NCI-H1048 (cell line): ENCODE data around the gene SYT6.

Experiments used
- DNase-seq: peaks from one replicate; lab custom pipeline; 2025; lab: John Stamatoyannopoulos, UW

SYT6 gene

DNA sequence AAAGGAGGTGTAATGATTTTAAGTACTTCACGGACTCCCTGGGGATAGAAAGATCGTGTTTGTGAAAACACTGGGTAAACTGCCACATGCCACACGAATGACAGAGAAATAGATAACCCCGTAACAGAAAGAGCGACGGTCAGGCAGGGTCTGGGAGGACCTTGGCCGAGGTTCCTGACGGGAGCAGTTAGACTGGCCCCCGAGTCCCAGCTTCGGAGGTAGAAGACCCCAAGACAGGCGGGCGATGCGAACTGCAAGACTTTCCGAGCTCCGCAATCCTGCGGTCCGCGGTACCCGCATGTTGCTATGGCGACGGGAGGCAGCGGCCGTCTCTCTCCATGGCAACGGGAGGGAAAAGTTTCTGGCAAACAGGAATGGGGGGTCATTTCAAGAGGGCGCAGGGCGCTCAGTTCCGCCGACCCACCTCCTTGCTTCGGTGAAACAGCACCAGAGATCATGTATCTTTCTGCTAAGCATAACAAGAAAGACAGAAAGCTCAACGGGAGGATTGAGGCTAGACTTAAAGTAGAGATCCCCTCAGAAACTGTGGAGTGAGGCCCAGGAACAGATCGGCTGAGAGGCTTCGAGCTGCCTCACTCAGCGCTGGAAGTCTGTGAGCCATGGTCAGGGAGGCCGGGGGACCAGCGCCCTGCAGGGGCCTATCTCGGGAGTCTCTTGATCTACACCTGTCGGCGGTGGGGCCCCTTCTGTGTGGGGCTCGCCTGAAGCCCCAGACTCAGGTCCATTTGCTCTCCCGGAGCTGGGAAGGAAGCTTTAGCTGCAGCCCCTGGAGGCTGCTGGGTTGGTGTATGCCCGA, 685 bp upstream of the SYT6 start:
- no peak for DNase-seq

- no peak for DNase-seq
Observed at GRCh38 chr1:114152508-114153260, 985 bp downstream of the SYT6 start.

DNA sequence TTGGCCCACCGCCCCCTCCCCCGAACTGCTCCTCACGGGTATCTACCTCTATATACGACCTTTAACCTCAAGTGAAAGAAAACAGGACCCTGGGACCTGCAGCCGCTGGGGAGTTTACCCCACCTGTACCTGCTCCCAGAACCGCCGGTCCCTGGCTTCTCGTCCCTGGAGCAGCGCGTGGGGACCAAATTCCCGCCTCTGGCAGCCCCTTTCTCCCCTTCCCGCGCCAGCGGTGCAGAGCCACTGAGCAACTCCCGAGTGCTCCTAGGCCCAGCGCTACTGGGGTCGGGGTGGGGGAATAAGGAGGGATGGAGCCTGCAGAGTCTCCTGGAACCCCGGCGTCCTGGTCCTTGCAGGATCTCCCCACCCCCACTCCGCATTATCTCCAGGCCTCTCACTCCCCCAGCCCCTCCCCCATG, 1.6 kb downstream of the SYT6 start:
- DNase-seq, result no peak

- no peak for DNase-seq
Observed at GRCh38 chr1:114150016-114150415, 3.7 kb downstream of the SYT6 start.

DNA sequence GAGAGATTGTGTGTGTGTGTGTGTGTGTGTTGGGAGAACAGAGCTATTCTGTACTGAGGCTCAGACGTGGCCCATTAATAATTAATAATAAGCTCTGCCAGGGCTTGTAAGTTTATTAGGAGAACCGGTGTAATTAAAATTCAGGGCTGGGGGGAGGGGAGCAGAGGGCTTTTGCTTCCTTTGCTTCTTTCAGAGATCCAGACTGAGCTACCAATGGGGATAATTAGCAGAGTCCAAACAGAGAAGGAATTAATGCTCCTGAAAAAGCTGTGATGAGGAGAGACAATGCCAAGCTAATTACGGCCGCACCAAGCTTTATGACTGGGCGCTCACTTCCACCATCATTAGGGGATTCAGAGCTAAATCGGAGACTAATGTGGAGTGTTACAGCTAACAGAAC, 4.5 kb downstream of the SYT6 start:
- DNase-seq, result no peak

GRCh38 chr1:114145504-114146151, 8.0 kb downstream of the SYT6 start:
- DNase-seq, result no peak

GRCh38 chr1:114144016-114144415, 9.7 kb downstream of the SYT6 start:
- DNase-seq, result no peak

DNA sequence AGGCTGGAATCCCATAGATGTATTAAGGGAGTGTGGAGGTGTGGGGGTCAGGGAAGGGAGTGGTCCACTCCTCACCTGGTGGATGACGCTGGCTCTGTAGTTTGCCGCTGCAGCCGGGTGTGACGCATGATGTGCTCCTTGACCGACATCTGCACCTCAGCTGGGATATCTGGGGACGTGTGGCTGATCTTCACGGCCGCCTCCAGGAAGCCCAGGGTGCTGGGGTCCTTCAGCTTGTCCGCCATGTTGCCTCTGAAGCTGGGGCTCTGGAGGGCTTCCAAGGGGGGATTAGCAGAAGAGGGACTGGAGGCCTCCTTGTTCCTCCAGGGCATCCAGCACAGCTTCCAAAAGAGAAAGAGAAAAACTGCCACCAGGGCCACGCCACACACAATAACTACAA, 14.1 kb downstream of the SYT6 start:
- no peak for DNase-seq

DNA sequence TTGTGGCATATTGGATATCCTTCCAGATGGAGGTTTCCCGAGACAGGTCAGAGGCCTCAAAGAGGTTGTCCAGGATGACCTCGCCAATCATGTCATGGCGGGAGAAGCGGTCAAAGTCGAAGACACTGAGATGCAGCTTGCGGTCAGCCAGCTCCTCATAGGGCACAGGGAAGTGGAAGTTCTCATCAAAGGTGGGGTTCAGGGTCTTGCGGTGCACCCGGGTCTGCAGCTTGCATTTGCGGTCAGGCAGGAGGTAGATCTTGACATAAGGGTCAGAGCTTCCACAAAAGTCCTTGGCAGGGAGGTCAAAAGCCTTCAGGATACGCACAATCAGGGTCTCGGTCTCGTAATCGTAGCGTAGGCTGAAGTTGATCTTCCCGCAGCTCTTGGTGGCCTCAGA, 16.2 kb downstream of the SYT6 start:
- DNase-seq, result no peak

- no peak for DNase-seq
Observed at GRCh38 chr1:114135786-114136185, 17.9 kb downstream of the SYT6 start.

DNA sequence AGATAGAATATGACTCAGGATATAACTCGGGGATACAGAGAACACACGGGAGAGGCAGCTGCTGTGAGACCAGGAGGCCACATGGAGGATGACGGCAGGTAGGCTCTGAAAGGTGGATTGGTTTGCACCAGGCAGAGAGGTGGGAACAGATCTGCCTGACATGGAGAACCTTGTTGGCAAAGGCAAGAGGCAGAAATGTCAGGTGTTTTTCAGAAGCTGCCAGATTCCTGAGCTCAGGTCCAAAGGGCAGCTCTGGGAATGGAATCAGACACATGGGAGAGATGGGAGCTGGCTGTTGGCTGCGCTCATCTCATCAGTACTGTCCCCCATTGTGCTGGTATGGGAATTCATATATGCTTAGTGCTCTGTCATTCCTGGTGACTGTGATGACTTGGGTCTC, 19.2 kb downstream of the SYT6 start:
- DNase-seq, result no peak

- DNase-seq, result no peak
Observed at GRCh38 chr1:114133129-114133528, 20.5 kb downstream of the SYT6 start.

DNA sequence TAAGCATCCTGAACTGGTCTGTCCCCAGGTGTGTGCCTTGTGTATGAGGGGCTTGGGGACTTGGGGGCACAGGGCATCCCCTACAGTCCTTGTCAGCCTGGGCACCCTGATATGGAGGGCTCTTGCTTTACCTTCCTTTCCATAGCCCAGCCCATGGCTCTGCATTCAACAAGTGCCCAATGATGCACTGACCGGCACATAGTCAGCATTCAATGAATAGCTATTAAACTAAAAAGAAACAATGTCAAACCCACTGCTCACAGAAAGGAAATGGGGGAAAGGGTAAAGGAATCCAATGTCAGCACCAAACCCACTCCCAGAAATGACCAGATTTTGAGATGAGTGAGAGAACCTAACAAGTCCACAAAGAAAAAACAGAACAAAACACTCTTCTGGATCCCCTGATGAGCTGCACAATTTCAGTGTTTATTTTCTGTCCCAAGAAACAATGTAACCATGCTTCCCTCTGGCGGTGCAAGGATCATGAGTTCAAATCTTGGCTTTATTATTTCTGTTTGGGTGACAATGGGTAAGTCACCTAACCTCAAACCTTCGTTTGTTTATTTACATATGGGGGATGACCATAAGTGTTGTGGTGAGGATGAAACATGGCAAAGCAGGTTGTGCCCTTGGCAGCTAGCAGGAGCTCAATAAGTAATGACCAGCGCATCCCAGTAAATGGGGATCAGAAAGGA, 22.0 kb downstream of the SYT6 start:
- no peak for DNase-seq

DNA sequence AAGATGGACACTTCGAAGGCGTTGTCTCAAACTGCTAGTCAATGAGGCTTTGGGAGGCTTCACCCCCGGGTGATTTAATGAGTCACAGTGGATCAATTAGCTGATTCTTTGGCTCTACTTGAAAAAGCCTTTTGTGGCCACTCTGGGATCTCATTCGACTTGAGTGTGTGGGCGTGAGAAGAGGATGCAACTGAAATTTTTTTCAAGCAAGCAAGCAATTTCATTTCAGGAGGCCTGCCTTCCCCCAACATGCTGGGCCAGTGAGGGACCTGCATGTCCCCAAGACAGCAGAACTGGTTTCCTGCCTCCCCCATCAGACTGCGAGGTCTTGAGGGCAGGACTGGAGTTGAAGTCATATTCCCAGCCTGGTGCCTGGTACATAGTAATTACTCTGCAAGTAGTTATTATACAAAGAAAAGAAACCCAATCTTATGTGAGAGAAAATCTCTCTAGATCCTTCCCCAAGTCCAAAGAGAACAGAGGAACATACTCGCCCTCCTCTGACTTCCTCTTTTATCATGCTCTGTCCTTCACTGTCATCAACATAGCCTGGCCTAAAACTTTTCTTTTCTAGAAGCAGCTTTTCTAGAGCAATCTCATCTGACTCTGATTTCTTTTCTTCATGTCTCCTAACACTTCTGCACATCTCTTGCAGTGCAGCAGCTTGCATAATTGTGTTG, 22.7 kb downstream of the SYT6 start:
- no peak for DNase-seq

DNA sequence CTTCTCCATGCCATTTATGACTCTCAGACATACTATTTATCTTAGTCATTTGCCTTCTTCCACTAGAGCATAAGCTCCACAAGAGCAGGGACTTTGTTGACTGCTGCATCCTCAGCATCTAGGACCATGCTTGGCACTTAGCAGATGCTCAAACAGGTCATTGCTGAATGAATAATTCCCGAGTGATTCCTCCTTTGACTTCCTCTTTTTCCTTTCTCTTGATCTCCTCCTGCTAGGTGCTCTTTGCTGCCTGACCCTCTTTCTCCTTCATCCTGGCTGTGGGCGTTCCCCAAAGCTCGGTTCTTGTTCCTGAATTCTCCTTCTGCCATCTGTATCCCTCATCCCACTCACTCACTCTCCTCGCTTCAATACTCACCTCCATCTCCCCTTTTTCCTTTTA, 23.5 kb downstream of the SYT6 start:
- DNase-seq, result no peak

GRCh38 chr1:114128293-114128692, 25.4 kb downstream of the SYT6 start:
- DNase-seq, result no peak

DNA sequence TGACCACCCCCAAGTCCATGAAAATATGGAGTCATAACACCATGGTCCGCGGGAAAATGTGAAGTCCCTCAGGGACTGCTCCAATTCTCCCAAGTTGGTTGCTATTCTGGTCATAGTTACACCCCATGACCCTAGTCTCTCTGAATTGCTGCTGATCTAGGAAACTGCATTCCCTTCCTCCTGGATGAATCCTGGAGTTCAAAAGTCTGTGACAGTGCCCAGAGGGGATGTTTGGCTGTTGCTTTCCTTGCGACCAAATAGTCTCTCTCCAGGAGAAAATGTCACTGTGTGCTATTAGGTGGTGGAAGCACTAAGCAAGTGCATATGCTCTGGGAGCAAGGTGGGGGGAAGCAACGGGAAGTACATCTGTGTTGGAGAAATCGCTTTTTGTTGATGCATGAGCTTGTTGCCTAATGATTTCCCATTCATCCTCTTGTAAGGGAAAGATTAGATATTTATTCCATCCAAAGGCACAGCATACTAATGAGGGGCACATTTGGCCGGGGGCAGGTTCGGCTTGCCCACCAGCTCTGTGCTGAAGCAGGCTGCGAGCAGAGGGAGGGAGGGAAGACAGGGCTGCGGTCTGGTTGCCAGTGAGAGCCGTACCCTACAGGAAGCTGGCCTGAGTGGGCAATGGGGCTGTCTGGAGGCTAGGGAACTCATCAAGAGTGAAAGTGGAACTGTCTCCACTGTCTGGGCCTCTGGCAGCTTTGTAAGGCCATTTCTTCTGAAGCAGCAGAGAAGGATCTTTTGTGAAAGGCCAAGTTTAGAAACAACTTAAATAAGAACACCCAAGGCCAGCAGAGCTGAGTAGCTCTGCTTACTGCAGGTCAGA, 27.2 kb downstream of the SYT6 start:
- DNase-seq, result no peak

DNA sequence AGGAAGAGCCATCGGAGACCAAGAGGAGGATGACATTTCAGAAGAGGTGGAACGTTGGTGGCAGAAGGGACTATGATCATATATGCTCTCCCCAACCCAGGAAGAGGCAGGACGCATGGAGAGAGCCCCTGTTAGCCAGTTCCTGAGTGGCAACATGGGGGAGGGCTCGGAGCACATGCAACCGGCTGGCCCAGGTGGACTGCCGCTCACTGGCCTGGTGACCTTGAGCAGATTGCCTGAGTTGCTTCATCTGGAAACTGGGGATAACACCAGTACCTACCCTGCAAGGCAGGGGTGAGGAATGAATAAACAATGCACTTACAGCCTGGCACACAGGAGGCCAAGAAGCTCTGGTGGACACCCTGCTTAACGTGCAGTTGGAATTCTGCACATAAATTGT, 29.0 kb downstream of the SYT6 start:
- no peak for DNase-seq

- no peak for DNase-seq
Observed at GRCh38 chr1:114122941-114123618, 30.6 kb downstream of the SYT6 start.

- DNase-seq, result no peak
Observed at GRCh38 chr1:114118351-114118990, 35.2 kb downstream of the SYT6 start.
